A549 treated with Mapracorat at 1 μM for 4 hours (cell line): ENCODE results near the gene ASPA. TPM values are rescaled to one million over a fixed set of nuclear protein-coding genes. Genes with fewer than 3 reads are reported as not detected.

Experiments used
- total RNA-seq: library from RNA; stranded (reverse); fragments of 200-300 nt; extraction: Qiagen RNA extraction; gene quantifications from 5 replicates; pipeline ENCODE4 v1.2.3, GENCODE V29; 2022

The ASPA gene
- not detected in 5 replicates for total RNA-seq

DNA sequence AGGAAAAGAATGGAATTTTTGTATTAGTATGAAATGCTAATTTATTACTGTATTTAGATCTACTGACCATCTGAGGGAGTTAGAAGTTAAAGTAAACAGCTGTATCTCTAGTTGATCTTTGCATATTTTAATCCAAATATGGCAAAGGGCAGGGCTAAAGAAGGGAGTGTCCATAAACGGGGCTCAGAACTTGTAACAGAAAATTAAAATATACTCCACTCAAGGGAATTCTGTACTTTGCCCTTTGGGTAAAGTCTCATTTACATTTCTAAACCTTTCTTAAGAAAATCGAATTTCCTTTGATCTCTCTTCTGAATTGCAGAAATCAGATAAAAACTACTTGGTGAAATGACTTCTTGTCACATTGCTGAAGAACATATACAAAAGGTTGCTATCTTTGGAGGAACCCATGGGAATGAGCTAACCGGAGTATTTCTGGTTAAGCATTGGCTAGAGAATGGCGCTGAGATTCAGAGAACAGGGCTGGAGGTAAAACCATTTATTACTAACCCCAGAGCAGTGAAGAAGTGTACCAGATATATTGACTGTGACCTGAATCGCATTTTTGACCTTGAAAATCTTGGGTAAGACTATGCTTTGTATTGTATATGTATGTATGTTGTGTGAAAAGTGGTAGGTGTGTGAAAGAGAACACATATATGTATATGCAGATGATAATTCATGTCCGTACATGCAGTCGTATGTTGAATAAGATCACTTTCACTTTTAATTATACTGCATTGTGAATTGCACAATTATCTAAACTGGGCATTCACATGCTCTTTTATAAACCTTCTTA is at the start of gene ASPA:
Gene ASPA, plus strand, starts transcription at position 186 of the 799 bp plus-strand sequence. Its CDS starts 163 bp downstream, at position 349.

DNA sequence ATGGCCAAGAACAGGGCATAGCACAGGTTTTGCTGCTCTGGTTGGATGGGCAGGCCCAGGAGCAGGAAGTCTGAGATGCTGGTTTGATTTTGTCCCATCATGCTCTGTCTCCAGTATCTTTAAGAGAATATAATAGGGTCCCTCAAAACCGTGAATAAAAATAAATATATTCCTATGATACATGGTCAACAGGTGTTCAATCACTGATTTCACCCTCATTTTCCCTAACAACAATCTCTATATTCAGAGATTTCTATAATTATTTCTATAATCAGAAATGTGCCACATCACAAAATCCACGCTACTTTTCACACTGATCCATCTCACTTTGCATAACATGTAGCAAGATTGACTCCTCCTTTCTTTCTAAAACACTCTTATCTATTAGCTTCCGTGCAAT is 42.1 kb upstream of the ASPA start, which contains the start of gene OR1E2:
Gene OR1E2, minus strand, starts transcription at position 101 of the 400 bp plus-strand sequence. Its CDS starts 0 bp downstream, at position 101.

GRCh38 chr17:3471599-3471998 is 4.2 kb upstream of the ASPA start, which contains the start of gene SPATA22:
TSS of gene SPATA22 (minus strand) at chr17:3471819. CDS start at chr17:3469325, 2,494 bp downstream.

Other genes with a start within 250 kb of the ASPA start
- gene OR3A1, start 177.6 kb upstream of the ASPA start, total RNA-seq = not detected in 5 replicates
- gene OR3A2, start 89.7 kb upstream of the ASPA start, total RNA-seq = not detected in 5 replicates
- gene OR1E1, start 77.6 kb upstream of the ASPA start, total RNA-seq = not detected in 5 replicates
- not detected in 5 replicates for gene OR3A3, start 64.6 kb upstream of the ASPA start, total RNA-seq
- gene OR1E2, start 42.2 kb upstream of the ASPA start, total RNA-seq = not detected in 5 replicates
- gene SPATA22, start 4.2 kb upstream of the ASPA start, total RNA-seq = not detected in 5 replicates
- gene TRPV3, start 81.8 kb downstream of the ASPA start, total RNA-seq = 0.22 to 0.59 TPM (median 0.28 TPM) in 5 replicates
- 3.5 to 5.3 TPM (median 4.3 TPM) in 5 replicates for gene TRPV1, start 133.4 kb downstream of the ASPA start, total RNA-seq
- 12.2 to 17.4 TPM (median 16.1 TPM) in 5 replicates for gene SHPK, start 160.3 kb downstream of the ASPA start, total RNA-seq
- gene CTNS, start 160.8 kb downstream of the ASPA start, total RNA-seq = 10.4 to 14.3 TPM (median 13.8 TPM) in 5 replicates
- gene TAX1BP3, start 192.6 kb downstream of the ASPA start, total RNA-seq = 283 to 347 TPM (median 340 TPM) in 5 replicates
- gene EMC6, start 192.8 kb downstream of the ASPA start, total RNA-seq = 102 to 161 TPM (median 154 TPM) in 5 replicates
- gene P2RX5, start 220.2 kb downstream of the ASPA start, total RNA-seq = 17.8 to 24.2 TPM (median 23.5 TPM) in 5 replicates
- 11.9 to 13.9 TPM (median 12.3 TPM) in 5 replicates for gene HASPIN, start 247.9 kb downstream of the ASPA start, total RNA-seq